GM13976 (cell line): ENCODE measurements around the gene UBN1.

Source experiments
- DNase-seq: peaks from one replicate; pipeline ENCODE4 v3.0.0; 2012; ENCODE audit warnings: low spot score
- in situ Hi-C: fragments of 300-500 bp; cut with MboI; formaldehyde crosslinking; loops from one replicate; pipeline ENCODE4 v1.12.0; 2022; ENCODE audit warnings: low sequenced_read_pairs, mixed read lengths, inconsistent platforms; ENCODE audit not compliant: unreplicated experiment
- TF ChIP-seq, protein P1 (sequence below): IDR thresholded peaks from 2 replicates; pipeline ENCODE4 v1.5.1; 2012; ENCODE audit warnings: borderline replicate concordance, mild to moderate bottlenecking; ENCODE audit not compliant: insufficient read depth; ENCODE audit errors: extremely low read depth, missing control alignments, control extremely low read depth

UBN1 gene

DNA sequence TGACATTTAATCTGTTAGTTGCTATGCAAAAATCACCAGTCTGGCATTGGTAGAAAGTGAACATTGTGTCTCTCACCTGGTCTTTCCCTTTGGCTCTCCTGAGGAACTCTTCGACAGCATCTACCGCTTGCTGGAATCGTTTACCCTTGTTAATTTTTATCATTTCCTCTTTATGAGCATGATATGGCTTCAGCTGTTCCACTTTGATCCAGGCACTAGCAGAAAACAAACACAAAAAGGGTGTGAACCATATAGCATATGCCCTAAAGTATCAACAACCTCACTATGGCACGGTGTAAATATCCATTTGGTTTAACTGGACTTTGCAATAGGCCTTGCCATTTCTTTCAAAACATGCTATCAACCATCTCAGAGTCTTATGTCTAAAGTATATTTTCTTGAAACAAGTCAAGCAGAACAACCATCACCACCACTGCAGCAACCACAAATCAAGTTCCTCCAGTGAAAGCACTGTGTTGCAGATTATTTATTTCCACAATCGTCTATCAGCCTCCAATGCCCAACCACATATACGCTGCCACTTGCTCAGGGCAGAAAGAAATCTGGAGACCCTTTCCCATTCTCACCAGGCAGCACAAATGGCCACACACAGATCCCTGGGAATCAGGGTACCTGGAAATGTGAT lies 14.5 kb upstream of the UBN1 start:
- TF ChIP-seq, protein P1, sequence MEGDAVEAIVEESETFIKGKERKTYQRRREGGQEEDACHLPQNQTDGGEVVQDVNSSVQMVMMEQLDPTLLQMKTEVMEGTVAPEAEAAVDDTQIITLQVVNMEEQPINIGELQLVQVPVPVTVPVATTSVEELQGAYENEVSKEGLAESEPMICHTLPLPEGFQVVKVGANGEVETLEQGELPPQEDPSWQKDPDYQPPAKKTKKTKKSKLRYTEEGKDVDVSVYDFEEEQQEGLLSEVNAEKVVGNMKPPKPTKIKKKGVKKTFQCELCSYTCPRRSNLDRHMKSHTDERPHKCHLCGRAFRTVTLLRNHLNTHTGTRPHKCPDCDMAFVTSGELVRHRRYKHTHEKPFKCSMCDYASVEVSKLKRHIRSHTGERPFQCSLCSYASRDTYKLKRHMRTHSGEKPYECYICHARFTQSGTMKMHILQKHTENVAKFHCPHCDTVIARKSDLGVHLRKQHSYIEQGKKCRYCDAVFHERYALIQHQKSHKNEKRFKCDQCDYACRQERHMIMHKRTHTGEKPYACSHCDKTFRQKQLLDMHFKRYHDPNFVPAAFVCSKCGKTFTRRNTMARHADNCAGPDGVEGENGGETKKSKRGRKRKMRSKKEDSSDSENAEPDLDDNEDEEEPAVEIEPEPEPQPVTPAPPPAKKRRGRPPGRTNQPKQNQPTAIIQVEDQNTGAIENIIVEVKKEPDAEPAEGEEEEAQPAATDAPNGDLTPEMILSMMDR = no peak
- no peak for DNase-seq
- in situ Hi-C loops = no loop called here

DNA sequence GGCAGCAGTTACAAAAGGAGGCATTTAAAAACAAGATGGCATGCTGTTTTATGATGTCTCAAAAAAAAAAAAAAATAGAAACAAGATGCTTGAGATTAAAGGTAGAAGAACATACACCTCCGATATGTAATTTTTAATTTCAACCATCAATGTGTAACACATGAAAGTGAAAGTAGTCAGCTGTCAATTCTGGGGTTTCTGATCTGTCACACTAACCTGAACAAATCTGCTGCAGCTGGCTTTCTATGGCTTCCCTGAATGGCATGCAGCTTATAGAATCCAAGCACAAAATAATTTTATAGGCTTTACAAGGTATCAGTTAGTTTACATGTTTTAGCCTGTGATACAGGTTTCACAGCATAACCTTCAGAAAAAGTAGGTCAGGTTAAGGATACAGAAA lies 13.7 kb upstream of the UBN1 start:
- in situ Hi-C loops = no loop called here
- DNase-seq = no peak
- TF ChIP-seq, protein P1 = no peak

DNA sequence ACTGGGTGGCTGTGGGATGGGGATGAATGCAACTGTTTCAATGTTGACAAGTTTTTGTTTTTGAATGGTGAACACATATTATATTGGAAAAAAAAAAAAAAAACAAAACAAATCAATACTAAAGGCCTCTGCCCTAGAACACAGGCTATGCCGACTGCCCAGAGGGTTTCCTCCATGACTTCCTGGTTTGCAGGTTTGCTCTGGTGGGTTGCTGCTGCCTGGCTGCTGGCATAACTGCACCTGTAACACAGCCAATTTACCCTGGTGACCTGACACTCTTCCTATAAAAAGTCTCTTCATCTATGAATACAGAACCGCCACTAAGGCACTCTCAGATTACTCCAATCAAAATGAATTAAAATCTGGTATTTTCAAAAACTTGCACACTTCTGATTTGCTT lies 10.6 kb upstream of the UBN1 start:
- no peak for DNase-seq
- TF ChIP-seq, protein P1 = no peak
- in situ Hi-C loops = no loop called here

DNA sequence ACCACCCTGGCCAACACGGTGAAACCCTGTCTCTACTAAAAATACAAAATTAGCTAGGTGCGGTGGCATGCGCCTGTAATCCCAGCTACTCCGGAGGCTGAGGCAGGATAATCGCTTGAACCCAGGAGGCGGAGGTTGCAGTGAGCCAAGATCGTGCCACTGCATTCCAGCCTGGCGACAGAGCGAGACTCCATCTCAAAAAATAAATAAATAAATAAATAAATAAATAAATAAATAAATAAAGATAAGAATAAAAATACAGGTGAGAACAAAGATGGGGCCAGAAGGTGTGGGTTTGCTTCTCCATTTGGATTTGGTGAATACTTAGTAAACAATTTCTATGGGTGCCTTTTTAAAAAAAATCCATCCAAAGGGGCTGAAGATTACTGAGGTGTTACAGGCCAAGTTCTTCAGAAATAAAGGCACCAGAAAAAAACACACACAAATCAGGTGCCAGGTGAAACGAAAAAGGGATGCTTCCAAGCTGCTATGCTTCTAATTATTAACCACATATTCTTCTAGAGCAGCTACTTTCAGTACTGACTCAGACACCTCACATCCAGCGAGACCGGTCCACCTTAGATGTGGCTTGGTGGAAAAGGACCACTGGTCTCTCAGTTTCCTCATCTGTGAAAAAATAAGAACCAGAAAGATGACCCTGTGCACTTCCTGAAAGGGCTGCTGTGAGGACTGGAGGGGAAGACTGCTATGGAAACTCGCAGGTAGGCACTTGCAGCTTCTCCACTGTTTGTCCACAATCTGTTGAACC lies 9.4 kb upstream of the UBN1 start:
- TF ChIP-seq, protein P1 = no peak
- in situ Hi-C loops = no loop called here
- no peak for DNase-seq

DNA sequence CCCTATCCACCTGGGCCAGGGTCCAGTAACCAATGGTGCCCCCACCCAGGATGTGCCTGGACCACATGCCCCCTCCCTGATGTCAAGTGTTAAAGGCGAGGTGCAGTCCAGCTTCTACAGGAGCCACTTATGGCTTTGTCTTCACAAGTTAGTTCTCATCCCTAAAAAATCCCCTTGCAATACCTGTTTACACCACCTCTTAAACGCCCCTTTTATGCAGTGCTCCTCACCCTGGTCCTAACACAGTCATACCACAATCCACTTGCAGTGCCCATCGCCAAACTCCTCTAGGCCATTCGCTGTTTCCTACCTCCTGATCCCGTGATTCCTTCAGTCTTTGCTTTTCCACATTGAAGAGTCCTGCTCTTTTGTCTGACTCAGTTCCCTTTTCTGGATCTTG lies 7.3 kb upstream of the UBN1 start:
- TF ChIP-seq, protein P1 = no peak
- in situ Hi-C loops = no loop called here
- DNase-seq = no peak

DNA sequence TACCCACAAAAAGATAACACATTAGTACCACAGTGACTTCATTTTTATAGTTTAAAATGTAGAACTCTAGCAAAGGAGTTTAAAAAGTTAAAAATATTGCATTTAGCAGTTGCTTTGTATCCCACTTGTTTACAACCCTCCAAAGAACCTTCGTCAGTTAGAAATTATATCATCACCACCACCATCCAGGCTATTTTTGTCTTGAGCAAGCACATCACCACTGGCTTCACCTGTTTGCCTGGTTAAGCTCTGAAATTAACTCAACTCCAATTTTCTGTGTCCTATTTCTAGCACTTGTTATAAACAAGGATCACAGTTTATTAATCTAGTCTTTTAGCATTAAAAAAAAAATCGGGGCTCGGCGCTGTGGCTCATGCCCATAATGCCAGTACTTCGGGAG lies 6.3 kb upstream of the UBN1 start:
- DNase-seq = no peak
- in situ Hi-C loops = no loop called here
- TF ChIP-seq, protein P1 = no peak
